ENCODE measurements around the gene MARCHF7.

MARCHF7 gene

DNA sequence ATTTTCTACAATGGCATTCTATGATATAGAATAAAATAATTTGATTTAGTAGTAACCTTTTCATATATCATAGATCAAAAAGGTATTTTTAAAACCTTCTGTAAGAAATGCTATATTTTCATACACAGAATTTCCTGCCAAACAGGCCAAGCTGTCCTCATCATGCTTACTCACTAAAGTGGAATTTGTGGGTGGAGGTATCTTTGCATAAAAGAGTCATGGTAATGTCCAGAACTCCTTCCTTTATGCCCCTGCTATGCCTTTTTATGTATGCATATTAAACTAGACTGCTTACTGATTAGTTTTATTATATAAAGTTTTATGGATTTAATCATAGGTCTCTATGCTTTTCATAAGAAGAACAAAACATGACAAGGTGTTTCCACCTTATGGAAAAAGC is 27.5 kb upstream of the MARCHF7 start:
- in situ Hi-C loops (cut with MboI; ENCODE audit: low sequenced_read_pairs, unreplicated experiment) = no loop called here
- no peak for DNase-seq (ENCODE audit: low spot score)

DNA sequence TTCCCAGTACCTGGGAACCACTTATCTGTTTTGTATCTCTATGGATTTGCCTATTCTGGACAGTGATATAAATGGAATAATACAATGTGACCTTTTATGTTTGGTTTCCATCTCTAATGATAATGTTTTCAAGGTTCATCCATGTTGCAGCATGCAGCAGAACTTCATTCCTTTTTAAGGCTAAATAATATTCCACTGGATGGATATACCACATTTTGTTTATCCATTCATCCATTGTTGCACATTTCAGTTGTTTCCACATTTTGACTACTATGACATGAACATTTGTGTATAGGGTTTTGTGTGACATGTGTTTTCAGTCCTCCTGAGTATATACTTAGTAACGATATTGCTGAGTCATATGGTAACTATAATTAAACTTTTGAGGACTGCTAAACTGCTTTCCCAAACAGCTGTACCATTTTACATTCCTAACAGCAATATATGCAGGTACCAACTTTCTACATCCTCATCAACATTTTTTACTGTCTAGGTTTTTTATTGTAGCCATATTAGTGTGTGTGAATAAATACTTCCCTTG is 17.7 kb upstream of the MARCHF7 start:
- in situ Hi-C loops (cut with MboI; ENCODE audit: low sequenced_read_pairs, unreplicated experiment) = no loop called here
- no peak for DNase-seq (ENCODE audit: low spot score)
- TF ChIP-seq, protein P1, sequence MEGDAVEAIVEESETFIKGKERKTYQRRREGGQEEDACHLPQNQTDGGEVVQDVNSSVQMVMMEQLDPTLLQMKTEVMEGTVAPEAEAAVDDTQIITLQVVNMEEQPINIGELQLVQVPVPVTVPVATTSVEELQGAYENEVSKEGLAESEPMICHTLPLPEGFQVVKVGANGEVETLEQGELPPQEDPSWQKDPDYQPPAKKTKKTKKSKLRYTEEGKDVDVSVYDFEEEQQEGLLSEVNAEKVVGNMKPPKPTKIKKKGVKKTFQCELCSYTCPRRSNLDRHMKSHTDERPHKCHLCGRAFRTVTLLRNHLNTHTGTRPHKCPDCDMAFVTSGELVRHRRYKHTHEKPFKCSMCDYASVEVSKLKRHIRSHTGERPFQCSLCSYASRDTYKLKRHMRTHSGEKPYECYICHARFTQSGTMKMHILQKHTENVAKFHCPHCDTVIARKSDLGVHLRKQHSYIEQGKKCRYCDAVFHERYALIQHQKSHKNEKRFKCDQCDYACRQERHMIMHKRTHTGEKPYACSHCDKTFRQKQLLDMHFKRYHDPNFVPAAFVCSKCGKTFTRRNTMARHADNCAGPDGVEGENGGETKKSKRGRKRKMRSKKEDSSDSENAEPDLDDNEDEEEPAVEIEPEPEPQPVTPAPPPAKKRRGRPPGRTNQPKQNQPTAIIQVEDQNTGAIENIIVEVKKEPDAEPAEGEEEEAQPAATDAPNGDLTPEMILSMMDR (IDR thresholded peaks at IDR 0.05; ENCODE audit: borderline replicate concordance, control extremely low read depth, extremely low read depth, insufficient read depth, missing control alignments) = no peak

More for the DNA sequence above, 27.5 kb upstream of the MARCHF7 start:
- TF ChIP-seq, protein P1 (IDR thresholded peaks at IDR 0.05; ENCODE audit: borderline replicate concordance, control extremely low read depth, extremely low read depth, insufficient read depth, missing control alignments) = no peak

DNA sequence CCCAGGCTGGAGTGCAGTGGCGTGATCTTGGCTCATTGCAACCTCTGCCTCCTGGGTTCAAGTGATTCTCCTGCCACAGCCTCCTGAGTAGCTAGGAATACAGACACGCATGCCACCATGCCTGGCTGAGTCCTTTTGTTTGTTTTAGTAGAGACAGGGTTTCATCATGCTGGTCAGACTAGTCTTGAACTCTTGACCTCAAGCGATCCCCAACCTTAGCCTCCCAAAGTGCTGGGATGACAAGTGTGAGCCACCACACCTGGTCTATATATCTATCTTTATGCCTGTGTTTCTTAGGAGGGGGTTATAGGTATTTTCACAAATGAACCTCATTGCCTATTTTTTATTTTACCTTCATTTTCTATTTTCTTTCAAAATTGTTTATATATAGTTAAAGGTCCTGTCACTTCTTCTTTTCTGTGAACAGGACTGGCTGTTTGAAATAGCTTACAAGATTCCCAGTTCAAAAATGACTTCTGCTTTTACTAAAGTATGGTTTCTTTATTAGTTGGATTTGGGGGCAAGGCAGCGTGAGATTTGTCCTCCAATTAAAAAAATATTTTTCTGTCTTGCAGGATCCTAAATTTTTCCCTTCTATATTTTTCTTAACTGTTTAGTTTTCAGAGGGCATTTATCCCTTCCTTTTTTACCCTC is 16.4 kb upstream of the MARCHF7 start:
- in situ Hi-C loops (cut with MboI; ENCODE audit: low sequenced_read_pairs, unreplicated experiment) = no loop called here

DNA sequence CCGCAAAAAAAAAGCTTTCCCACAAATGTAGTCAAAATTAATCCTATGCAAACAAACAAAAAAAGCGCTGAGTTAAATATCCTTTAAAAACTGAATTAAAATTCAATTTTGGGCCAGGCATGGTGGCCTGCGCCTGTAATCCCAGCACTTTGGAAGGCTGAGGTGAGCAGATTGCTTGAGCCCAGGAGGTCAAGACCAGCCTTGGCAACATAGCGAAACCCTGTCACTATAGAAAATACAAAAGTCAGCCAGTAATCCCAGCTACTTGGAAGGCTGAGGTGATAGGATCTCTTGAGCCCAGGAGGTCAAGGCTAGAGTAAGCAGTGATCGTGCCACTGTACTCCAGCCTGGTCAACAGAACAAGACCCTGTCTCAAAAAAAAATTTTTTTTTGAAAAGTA is 8.8 kb upstream of the MARCHF7 start:
- DNase-seq (ENCODE audit: low spot score) = no peak
- in situ Hi-C loops (cut with MboI; ENCODE audit: low sequenced_read_pairs, unreplicated experiment) = no loop called here
- TF ChIP-seq, protein P1 (IDR thresholded peaks at IDR 0.05; ENCODE audit: borderline replicate concordance, control extremely low read depth, extremely low read depth, insufficient read depth, missing control alignments) = no peak

More for the DNA sequence above, 16.4 kb upstream of the MARCHF7 start:
- no peak for DNase-seq (ENCODE audit: low spot score)
- TF ChIP-seq, protein P1 (IDR thresholded peaks at IDR 0.05; ENCODE audit: borderline replicate concordance, control extremely low read depth, extremely low read depth, insufficient read depth, missing control alignments) = no peak

DNA sequence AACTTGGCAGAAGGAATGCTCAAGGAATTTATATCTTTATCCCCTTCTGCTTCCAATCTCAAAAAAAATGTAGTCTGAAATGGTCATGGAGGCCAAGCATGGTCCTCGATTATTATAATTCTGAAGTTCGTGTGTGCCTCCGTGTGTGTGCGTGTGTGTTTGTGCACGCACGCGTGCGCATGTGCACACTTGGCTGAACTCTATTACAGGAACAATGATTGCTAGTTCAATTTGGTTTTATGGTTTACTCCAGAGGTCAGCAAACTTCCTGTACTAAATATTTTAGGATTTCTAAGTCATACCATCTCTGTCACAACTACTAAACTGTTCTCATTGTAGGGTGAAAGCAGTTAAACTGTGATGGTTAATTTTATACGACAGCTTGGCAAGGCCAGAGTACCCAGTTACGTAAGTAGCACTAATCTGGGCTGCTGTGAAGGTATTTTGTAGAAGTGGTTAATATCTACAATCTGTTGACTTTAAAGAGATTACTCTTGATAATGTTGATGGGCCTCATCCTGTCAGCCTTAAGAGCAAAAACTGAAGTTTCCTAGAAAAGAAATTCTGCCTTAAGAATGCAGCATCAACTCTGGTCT is 5.8 kb upstream of the MARCHF7 start:
- DNase-seq (ENCODE audit: low spot score) = no peak
- in situ Hi-C loops (cut with MboI; ENCODE audit: low sequenced_read_pairs, unreplicated experiment) = no loop called here
- TF ChIP-seq, protein P1 (IDR thresholded peaks at IDR 0.05; ENCODE audit: borderline replicate concordance, control extremely low read depth, extremely low read depth, insufficient read depth, missing control alignments) = no peak

DNA sequence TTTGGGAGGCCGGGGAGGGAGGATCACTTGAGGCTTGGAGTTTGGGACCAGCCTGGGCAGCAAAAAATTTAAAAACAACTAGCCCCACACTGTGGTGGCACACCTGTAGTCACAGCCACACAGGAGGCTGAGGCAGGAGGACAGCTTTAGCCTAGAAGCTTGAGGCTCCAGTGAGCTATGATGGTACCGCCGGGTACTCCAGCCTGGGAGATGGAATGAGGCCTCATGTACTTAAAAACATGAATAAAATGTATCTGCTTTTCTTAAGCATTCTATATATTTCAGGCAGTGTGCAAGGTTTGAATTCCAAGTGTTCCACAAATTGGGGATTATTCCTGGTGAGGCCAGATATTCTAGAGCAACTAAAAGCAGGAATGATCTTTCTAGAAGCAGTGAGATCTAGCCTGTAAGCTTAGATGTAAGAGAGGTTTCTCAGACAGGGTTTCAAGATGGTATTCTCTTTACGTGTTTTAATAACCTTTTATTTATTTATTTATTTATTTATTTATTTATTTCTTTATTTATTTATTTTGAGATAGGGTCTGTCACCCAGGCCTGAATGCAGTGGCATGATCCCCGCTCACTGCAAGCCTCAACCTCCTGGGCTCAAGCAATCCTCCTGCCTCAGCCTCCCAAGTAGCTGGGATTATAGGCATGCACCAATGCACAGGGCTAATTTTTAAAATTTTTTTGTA is 4.1 kb upstream of the MARCHF7 start:
- in situ Hi-C loops (cut with MboI; ENCODE audit: low sequenced_read_pairs, unreplicated experiment) = no loop called here
- TF ChIP-seq, protein P1 (IDR thresholded peaks at IDR 0.05; ENCODE audit: borderline replicate concordance, control extremely low read depth, extremely low read depth, insufficient read depth, missing control alignments) = no peak
- no peak for DNase-seq (ENCODE audit: low spot score)

Measured in GM13976 (cell line).